Esophagus muscularis mucosa (tissue), 4 donors: Measurements from ENCODE around the gene GPM6B. TPM values are rescaled to one million over a fixed set of nuclear protein-coding genes. Genes with fewer than 3 reads are reported as not detected.

Source experiments
- DNase-seq: peaks from one replicate; pipeline ENCODE4 v3.0.0-alpha.2; 2017; ENCODE audit errors: extremely low spot score
- H3K27ac ChIP-seq, 4 donors: fragments of 200-600 bp; sonication (generic); replicated peaks in 1 of 4; 1 replicate in 3 of 4; 2 replicates in 1 of 4; pipeline ENCODE4 v1.5.1; 2016 to 2019; ENCODE audit warnings: mild to moderate bottlenecking in 1 of 4
- H3K27me3 ChIP-seq, 4 donors: fragments of 200-600 bp; sonication (generic); one replicate each; pipeline versions ENCODE4 v1.5.1 to v1.6.0; 2016 to 2019
- H3K36me3 ChIP-seq, 4 donors: fragments of 200-600 bp; sonication (generic); one replicate each; pipeline ENCODE4 v1.5.1; 2016 to 2019
- H3K4me1 ChIP-seq, 4 donors: fragments of 200-600 bp; sonication (generic); one replicate each; pipeline ENCODE4 v1.5.1; 2016 to 2019
- H3K4me3 ChIP-seq, 4 donors: fragments of 200-600 bp; sonication (generic); 1 replicate in 2 of 4; 2 replicates in 2 of 4; pipeline ENCODE4 v1.5.1; 2016 to 2019; ENCODE audit warnings: mild to moderate bottlenecking in 4 of 4, moderate library complexity in 1 of 4
- H3K9me3 ChIP-seq, 4 donors: fragments of 200-600 bp; sonication (generic); 1 replicate in 3 of 4; 2 replicates in 1 of 4; pipeline ENCODE4 v1.5.1; 2016 to 2019
- CTCF ChIP-seq, 3 experiments: fragments of 200-600 bp in 2 of 3; fragments of 450-650 bp in 1 of 3; sonication (generic) in 2 of 3; IDR thresholded peaks; one replicate each; pipeline ENCODE4 v1.5.1; 2017 to 2019; ENCODE audit warnings: antibody characterized with exemption in 3 of 3, mild to moderate bottlenecking in 2 of 3, moderate library complexity in 1 of 3
- EP300 ChIP-seq: sonication (generic); formaldehyde crosslinking; IDR thresholded peaks from one replicate; pipeline ENCODE4 v1.6.1; 2017; ENCODE audit warnings: antibody characterized with exemption
- POLR2A ChIP-seq: fragments of 450-650 bp; IDR thresholded peaks from one replicate; pipeline ENCODE4 v1.6.1; 2017; ENCODE audit warnings: antibody characterized with exemption, moderate library complexity, mild to moderate bottlenecking, low read depth
- POLR2AphosphoS5 ChIP-seq, 2 donors: sonication (generic); formaldehyde crosslinking; IDR thresholded peaks; one replicate each; pipeline ENCODE4 v1.6.1; 2017; ENCODE audit warnings: antibody characterized with exemption in 2 of 2
- WGBS: methylation state at CpG from one replicate; pipeline ENCODE4 v1.1.5; 2018; 5-methylcytosine and 5-hydroxymethylcytosine counted together
- intact Hi-C: fragments of 100-400 bp; cut with DNase I; formaldehyde crosslinking; loops from one replicate; pipeline ENCODE4 v1.15.1; 2023
- total RNA-seq, 4 donors: library from RNA; depleted of rRNA; stranded (reverse); fragments of >200 nt; gene quantifications; one replicate each; pipeline versions ENCODE4 v1.1.0 to v1.2.1, GENCODE V29; 2016

GPM6B gene
- total RNA-seq, 4 donors from 2014 or later, result 33.2 to 57.2 (median 45.2) TPM

GRCh38 chrX:13815664-13816063, 1.2 kb downstream of the GPM6B start:
- TF ChIP-seq POLR2A (no peak), POLR2AphosphoS5 (IDR thresholded peaks at IDR 0.05) (no peak), CTCF (IDR thresholded peaks at IDR 0.05) (no peak), EP300 (no peak)
- WGBS, result 83% methylated on average over 7 of the region's 7 CpGs

GRCh38 chrX:13808865-13809264, 8.0 kb downstream of the GPM6B start:
- no peak overlapping the region for H3K4me3 ChIP-seq
- no peaks in the 10 kb centered on the region for H3K9me3 ChIP-seq
- H3K27me3 ChIP-seq, result no peaks in the 10 kb centered on the region
- H3K27ac ChIP-seq, result no peak overlapping the region
- no peak for DNase-seq
- TF ChIP-seq EP300 (no peak), POLR2A (no peak)
- no peaks in the 10 kb centered on the region for H3K36me3 ChIP-seq
- intact Hi-C loops, result no loop called here
- peaks cover 0 to 9% (median 0%) of the 10 kb centered on the region in 4 donors for H3K4me1 ChIP-seq

More at GRCh38 chrX:13815664-13816063, 1.2 kb downstream of the GPM6B start:
- intact Hi-C loops, result no loop called here
- H3K9me3 ChIP-seq, result no peaks in the 10 kb centered on the region
- H3K4me3 ChIP-seq, result peak overlapping the region in 1 of 4 donors; percentile 0
- H3K36me3 ChIP-seq, result no peaks in the 10 kb centered on the region
- no peak overlapping the region for H3K27ac ChIP-seq
- H3K27me3 ChIP-seq, result no peaks in the 10 kb centered on the region
- no peak for DNase-seq
- H3K4me1 ChIP-seq, result no peaks in the 10 kb centered on the region

GRCh38 chrX:13808293-13808692, 8.6 kb downstream of the GPM6B start:
- TF ChIP-seq CTCF (IDR thresholded peaks at IDR 0.05) (no peak), POLR2A (no peak), EP300 (no peak), POLR2AphosphoS5 (IDR thresholded peaks at IDR 0.05) (no peak)
- no peaks in the 10 kb centered on the region for H3K9me3 ChIP-seq
- no peak overlapping the region for H3K27ac ChIP-seq
- H3K4me3 ChIP-seq, result no peak overlapping the region
- DNase-seq, result no peak
- intact Hi-C loops, result no loop called here
- no peaks in the 10 kb centered on the region for H3K27me3 ChIP-seq
- 78% methylated on average over 4 of the region's 4 CpGs for WGBS
- H3K36me3 ChIP-seq, result no peaks in the 10 kb centered on the region
- H3K4me1 ChIP-seq, result peaks cover 0 to 9% (median 0%) of the 10 kb centered on the region in 4 donors

- DNase-seq, result no peak
- no peaks in the 10 kb centered on the region for H3K9me3 ChIP-seq
- H3K27ac ChIP-seq, result no peak overlapping the region
- H3K4me3 ChIP-seq, result no peak overlapping the region
- H3K4me1 ChIP-seq, result peaks cover 0 to 9% (median 0%) of the 10 kb centered on the region in 4 donors
- H3K27me3 ChIP-seq, result no peaks in the 10 kb centered on the region
- WGBS, result 77% methylated on average over 2 of the region's 2 CpGs
- TF ChIP-seq CTCF (IDR thresholded peaks at IDR 0.05) (peak in 1 of 3 experiments; percentile 10), POLR2AphosphoS5 (IDR thresholded peaks at IDR 0.05) (no peak)
- H3K36me3 ChIP-seq, result no peaks in the 10 kb centered on the region
- intact Hi-C loops, result no loop called here
These were observed 11.7 kb downstream of the GPM6B start for GRCh38 chrX:13805241-13805640.

GRCh38 chrX:13803116-13803515, 13.8 kb downstream of the GPM6B start:
- Histone ChIP-seq H3K27me3 (no peaks in the 10 kb centered on the region), H3K4me3 (no peak overlapping the region), H3K36me3 (no peaks in the 10 kb centered on the region), H3K4me1 (peaks cover 0 to 6% (median 0%) of the 10 kb centered on the region in 4 donors), H3K9me3 (no peaks in the 10 kb centered on the region), H3K27ac (no peak overlapping the region)
- WGBS, result 40% methylated on average over 4 of the region's 6 CpGs
- TF ChIP-seq CTCF (IDR thresholded peaks at IDR 0.05), result no peak
- no peak for TF ChIP-seq POLR2AphosphoS5 (IDR thresholded peaks at IDR 0.05)
- TF ChIP-seq EP300, result no peak
- no peak for TF ChIP-seq POLR2A
- intact Hi-C loops, result no loop called here
- no peak for DNase-seq
